Keratinocyte (primary cell): Measurements from ENCODE around the gene DTD2.

Source experiments
- EZH2 ChIP-seq: IDR thresholded peaks from one replicate; pipeline ENCODE4 v1.6.1; 2012; ENCODE audit warnings: inconsistent platforms, mild to moderate bottlenecking, low read length, moderate library complexity
- TF ChIP-seq, protein P1 (sequence below), 3 experiments: IDR thresholded peaks in 1 of 3; conservative IDR thresholded peaks in 1 of 3; optimal IDR thresholded peaks in 1 of 3; 2 replicates in 2 of 3; 3 replicates in 1 of 3; pipeline versions ENCODE3 to v1.5.1; 2011; ENCODE audit warnings: low read length in 3 of 3, mild to moderate bottlenecking in 3 of 3, moderate library complexity in 2 of 3, control low read depth in 1 of 3, inconsistent platforms in 1 of 3; ENCODE audit not compliant: insufficient read depth in 2 of 3; ENCODE audit errors: extremely low read depth in 1 of 3

GRCh38 chr14:31465111-31465510 lies 7.8 kb upstream of the DTD2 start:
- TF ChIP-seq, protein P1, sequence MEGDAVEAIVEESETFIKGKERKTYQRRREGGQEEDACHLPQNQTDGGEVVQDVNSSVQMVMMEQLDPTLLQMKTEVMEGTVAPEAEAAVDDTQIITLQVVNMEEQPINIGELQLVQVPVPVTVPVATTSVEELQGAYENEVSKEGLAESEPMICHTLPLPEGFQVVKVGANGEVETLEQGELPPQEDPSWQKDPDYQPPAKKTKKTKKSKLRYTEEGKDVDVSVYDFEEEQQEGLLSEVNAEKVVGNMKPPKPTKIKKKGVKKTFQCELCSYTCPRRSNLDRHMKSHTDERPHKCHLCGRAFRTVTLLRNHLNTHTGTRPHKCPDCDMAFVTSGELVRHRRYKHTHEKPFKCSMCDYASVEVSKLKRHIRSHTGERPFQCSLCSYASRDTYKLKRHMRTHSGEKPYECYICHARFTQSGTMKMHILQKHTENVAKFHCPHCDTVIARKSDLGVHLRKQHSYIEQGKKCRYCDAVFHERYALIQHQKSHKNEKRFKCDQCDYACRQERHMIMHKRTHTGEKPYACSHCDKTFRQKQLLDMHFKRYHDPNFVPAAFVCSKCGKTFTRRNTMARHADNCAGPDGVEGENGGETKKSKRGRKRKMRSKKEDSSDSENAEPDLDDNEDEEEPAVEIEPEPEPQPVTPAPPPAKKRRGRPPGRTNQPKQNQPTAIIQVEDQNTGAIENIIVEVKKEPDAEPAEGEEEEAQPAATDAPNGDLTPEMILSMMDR (optimal IDR thresholded peaks at IDR 0.05 in 1 of 3, IDR thresholded peaks at IDR 0.05 in 1 of 3, conservative IDR thresholded peaks at IDR 0.05 in 1 of 3; ENCODE audit: extremely low read depth in 1 of 3, insufficient read depth in 2 of 3, low read length in 3 of 3), result no peak
- no peak for TF ChIP-seq EZH2
